ENCODE data around the gene KANSL1L.
"Not testable (repeated sequence)": the region's sequence is repeated elsewhere in the genome, so short reads cannot be mapped to it uniquely, and the experiment has no call there.

Gene KANSL1L

DNA sequence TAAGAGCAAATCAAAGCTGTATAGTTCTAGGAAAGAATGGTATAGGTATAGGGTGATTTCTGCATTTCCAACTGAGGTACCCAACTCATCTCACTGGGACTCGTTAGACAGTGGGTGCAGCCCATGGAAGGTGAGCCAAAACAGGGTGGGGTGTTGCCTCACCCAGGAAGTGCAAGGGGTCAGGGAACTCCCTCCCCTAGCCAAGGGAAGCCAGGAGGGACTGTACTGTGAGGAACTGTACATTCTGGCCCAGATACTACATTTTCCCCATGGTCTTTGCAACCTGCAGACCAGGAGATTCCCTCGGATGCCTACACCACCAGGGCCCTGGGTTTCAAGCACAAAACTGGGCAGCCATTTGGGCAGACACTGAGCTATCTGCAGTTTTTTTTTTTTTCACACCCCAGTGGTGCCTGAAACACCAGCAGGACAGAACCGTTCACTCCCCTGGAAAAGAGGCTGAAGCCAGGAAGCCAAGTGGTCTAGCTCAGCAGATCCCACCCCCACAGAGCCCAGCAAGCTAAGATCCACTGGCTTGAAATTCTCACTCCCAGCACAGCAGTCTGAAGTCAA is 9.9 kb upstream of the KANSL1L start:
- DNase-seq; in situ Hi-C loops (cut with HindIII; ENCODE audit: low pct_ligation_motif_present, low pct_unique_long_range_greater_than_20kb, low sequenced_read_pairs): not testable (repeated sequence)

GRCh38 chr2:210180477-210180876 is 9.3 kb upstream of the KANSL1L start:
- no peak for DNase-seq
- in situ Hi-C loops (cut with HindIII; ENCODE audit: low pct_ligation_motif_present, low pct_unique_long_range_greater_than_20kb, low sequenced_read_pairs) = no loop called here

DNA sequence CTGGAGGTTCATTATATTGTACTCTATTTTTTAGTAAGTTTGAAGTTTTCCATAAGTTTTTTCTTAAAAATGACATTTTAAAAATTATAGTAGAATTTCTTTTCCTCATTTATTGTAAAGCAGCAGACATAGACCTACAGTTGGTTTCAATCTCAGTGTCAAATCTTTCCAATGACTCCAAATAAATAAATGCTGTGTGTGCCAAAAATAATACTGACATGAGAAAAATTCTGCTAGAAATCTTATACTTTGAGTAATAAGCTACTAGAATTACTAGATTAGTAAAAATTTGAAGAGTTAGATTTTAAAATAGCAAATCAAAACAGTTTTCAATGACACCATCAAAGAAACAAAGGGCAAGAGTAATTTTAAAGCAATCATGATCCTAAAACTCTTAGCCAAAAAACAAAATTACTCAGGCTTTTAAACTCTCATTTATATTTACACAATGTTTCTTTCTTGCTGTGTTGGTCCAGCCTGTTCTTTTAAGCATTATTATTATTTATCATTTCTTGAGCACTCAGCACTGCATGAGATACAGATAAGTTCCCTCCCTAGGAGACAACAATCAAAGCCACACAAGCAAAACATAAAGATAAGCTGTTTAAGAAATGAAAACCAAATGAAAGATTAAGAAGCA is 8.3 kb upstream of the KANSL1L start:
- in situ Hi-C loops (cut with HindIII; ENCODE audit: low pct_ligation_motif_present, low pct_unique_long_range_greater_than_20kb, low sequenced_read_pairs) = no loop called here
- no peak for DNase-seq

GRCh38 chr2:210177769-210178168 is 6.6 kb upstream of the KANSL1L start:
- DNase-seq = no peak
- in situ Hi-C loops (cut with HindIII; ENCODE audit: low pct_ligation_motif_present, low pct_unique_long_range_greater_than_20kb, low sequenced_read_pairs) = no loop called here

GRCh38 chr2:210177115-210177514 is 5.9 kb upstream of the KANSL1L start:
- in situ Hi-C loops (cut with HindIII; ENCODE audit: low pct_ligation_motif_present, low pct_unique_long_range_greater_than_20kb, low sequenced_read_pairs); DNase-seq: not testable (repeated sequence)

- no peak for DNase-seq
- in situ Hi-C loops (cut with HindIII; ENCODE audit: low pct_ligation_motif_present, low pct_unique_long_range_greater_than_20kb, low sequenced_read_pairs) = no loop called here
Measured at GRCh38 chr2:210174086-210174485, 2.9 kb upstream of the KANSL1L start.

GRCh38 chr2:210172219-210172575 is 988 bp upstream of the KANSL1L start:
- DNase-seq = no peak
- in situ Hi-C loops (cut with HindIII; ENCODE audit: low pct_ligation_motif_present, low pct_unique_long_range_greater_than_20kb, low sequenced_read_pairs) = no loop called here

- in situ Hi-C loops (cut with HindIII; ENCODE audit: low pct_ligation_motif_present, low pct_unique_long_range_greater_than_20kb, low sequenced_read_pairs) = no loop called here
- DNase-seq = peak; percentile 96
Measured at GRCh38 chr2:210170446-210171303, 534 bp downstream of the KANSL1L start.

- in situ Hi-C loops (cut with HindIII; ENCODE audit: low pct_ligation_motif_present, low pct_unique_long_range_greater_than_20kb, low sequenced_read_pairs) = no loop called here
- no peak for DNase-seq
Measured at GRCh38 chr2:210170196-210170445, 1.1 kb downstream of the KANSL1L start.

GRCh38 chr2:210169516-210170195 is 1.6 kb downstream of the KANSL1L start:
- DNase-seq = peak; percentile 81
- in situ Hi-C loops (cut with HindIII; ENCODE audit: low pct_ligation_motif_present, low pct_unique_long_range_greater_than_20kb, low sequenced_read_pairs) = no loop called here

- in situ Hi-C loops (cut with HindIII; ENCODE audit: low pct_ligation_motif_present, low pct_unique_long_range_greater_than_20kb, low sequenced_read_pairs) = no loop called here
- DNase-seq = no peak
Measured at GRCh38 chr2:210167227-210167626, 4.0 kb downstream of the KANSL1L start.

DNA sequence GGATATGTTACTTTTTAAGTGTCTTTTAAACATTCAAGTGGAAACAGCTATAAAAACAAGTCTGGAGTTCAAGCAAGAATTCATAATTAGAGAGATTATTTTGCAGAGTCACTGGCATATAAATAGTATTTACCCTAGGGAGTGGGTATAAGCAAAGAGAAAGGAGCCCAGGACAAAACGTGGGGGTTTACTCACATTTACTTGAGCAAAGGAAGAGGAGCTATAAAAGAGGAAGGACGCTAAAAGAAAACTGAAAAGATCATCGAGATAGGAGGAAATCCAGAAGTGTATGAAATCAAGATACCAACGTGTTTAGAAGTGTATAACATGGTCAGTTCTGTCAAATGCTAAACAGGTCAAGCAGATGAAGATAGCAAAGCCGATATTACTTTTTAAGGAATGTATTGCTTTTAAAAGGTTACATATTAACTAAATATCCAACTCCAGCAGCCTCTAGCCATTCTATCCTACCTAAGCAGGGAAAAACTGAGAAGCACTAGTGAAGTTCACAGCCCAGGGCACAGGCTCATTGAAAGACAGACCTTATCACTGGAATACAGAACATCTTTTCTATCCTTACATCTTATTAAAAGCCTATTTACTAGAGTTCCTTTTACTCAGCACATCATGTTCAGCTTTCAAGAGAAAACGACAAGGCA is 8.6 kb downstream of the KANSL1L start:
- in situ Hi-C loops (cut with HindIII; ENCODE audit: low pct_ligation_motif_present, low pct_unique_long_range_greater_than_20kb, low sequenced_read_pairs) = no loop called here
- DNase-seq = peak; percentile 51

DNA sequence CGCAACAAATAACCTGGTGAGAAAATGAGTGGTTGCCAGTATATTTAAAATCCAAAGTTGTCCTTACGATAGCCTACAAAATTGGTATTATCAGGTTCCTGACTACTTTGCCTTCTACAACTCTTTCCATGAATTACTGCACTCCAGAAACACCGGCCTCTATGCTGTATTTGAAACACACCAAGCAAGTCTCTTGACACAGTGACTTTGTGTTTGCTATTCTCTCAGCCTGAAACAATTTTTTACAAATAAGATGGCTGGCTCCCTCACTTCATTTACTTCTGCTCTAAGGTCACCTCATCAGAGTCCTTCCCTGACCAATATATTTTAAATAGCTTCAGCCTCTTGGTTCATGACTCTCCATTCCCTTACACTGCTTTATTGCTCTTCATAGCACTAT is 12.2 kb downstream of the KANSL1L start:
- no peak for DNase-seq
- in situ Hi-C loops (cut with HindIII; ENCODE audit: low pct_ligation_motif_present, low pct_unique_long_range_greater_than_20kb, low sequenced_read_pairs) = no loop called here

GRCh38 chr2:210158236-210158635 is 13.0 kb downstream of the KANSL1L start:
- DNase-seq = no peak
- in situ Hi-C loops (cut with HindIII; ENCODE audit: low pct_ligation_motif_present, low pct_unique_long_range_greater_than_20kb, low sequenced_read_pairs) = no loop called here

DNA sequence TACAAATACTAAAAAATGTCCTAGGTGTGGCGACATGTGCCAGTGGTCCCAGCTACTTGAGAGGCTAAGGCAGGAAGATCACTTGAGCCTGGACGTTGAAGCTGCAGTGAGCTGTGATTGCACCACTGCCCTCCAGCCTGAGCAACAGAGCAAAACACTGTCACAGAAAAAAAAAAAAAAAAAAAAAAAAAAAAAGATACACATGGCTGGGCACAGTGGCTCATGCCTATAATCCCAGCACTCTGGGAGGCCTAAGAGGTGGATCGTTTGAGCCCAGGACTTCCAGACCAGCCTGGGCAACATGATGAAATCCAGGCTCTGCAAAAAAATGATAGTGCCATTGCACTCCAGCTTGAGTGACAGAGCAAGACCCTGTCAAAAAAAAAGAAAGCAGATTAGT is 13.7 kb downstream of the KANSL1L start:
- peak; percentile 55 for DNase-seq
- in situ Hi-C loops (cut with HindIII; ENCODE audit: low pct_ligation_motif_present, low pct_unique_long_range_greater_than_20kb, low sequenced_read_pairs) = no loop called here

DNA sequence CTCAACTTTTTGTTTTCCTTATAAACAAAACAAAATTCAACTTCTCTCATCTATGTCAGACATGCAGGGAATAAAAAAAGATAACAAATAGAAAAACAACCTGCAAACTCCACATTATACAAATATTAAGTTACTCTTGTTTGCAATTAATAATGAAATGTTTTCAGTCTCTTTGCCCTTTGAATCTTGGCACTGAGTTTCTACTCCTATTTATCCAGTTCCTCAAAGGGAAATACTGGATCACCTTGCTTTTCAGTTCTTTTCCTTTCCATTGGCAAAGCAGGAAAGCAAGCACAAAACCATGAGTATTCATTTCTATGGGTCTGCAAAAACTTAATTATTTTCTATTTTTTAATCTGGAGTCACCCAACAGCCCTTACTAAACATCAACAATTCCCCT is 23.6 kb downstream of the KANSL1L start:
- DNase-seq = no peak
- in situ Hi-C loops (cut with HindIII; ENCODE audit: low pct_ligation_motif_present, low pct_unique_long_range_greater_than_20kb, low sequenced_read_pairs) = no loop called here

DNA sequence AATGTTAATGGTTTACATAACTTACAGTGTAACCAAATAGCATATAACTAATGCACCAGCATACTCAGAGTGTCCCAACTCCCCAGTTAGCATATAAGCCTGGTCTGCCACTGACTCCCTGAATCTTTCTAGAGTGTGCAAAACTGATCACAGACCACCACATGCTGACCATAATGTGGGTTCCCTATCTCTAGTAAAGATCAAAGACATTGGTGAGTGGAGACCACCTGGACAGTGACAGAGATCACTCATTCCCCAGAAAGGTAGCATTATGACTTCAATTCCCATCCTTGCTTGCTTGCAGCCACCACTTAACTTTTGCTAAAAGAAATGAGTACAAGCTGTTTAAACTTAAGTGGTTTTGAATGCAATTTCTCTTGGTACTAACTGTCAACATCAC is 39.0 kb downstream of the KANSL1L start:
- DNase-seq = no peak
- in situ Hi-C loops (cut with HindIII; ENCODE audit: low pct_ligation_motif_present, low pct_unique_long_range_greater_than_20kb, low sequenced_read_pairs) = no loop called here

GRCh38 chr2:210128961-210129360 is 42.2 kb downstream of the KANSL1L start:
- DNase-seq = no peak
- in situ Hi-C loops (cut with HindIII; ENCODE audit: low pct_ligation_motif_present, low pct_unique_long_range_greater_than_20kb, low sequenced_read_pairs) = no loop called here

GRCh38 chr2:210113614-210114235 is 57.5 kb downstream of the KANSL1L start:
- in situ Hi-C loops (cut with HindIII; ENCODE audit: low pct_ligation_motif_present, low pct_unique_long_range_greater_than_20kb, low sequenced_read_pairs) = no loop called here
- DNase-seq = no peak

Data from ACHN (cell line).